GM12875 (cell line): ENCODE measurements around the gene TRPC5OS.
A peak's percentile ranks its signal among the peaks of the same experiment; 100 is the strongest.

Source experiments
- H3K4me3 ChIP-seq: one replicate; pipeline ENCODE4 v1.5.1; 2011; ENCODE audit warnings: low read depth, low read length, control low read depth
- CTCF ChIP-seq: IDR thresholded peaks from 2 replicates; pipeline ENCODE4 v1.5.1; 2011; ENCODE audit warnings: low read depth, mild to moderate bottlenecking, control low read depth, inconsistent platforms, low read length, moderate library complexity, borderline replicate concordance; ENCODE audit not compliant: insufficient read depth

Gene TRPC5OS

GRCh38 chrX:111869639-111870034 lies 6.3 kb upstream of the TRPC5OS start:
- peak; percentile 68 for TF ChIP-seq CTCF
- no peak overlapping the region for H3K4me3 ChIP-seq

GRCh38 chrX:111874241-111874640 lies 1.7 kb upstream of the TRPC5OS start:
- TF ChIP-seq CTCF = no peak

GRCh38 chrX:111876646-111877045 lies 665 bp downstream of the TRPC5OS start:
- TF ChIP-seq CTCF = no peak
- no peak overlapping the region for H3K4me3 ChIP-seq

More at GRCh38 chrX:111874241-111874640, 1.7 kb upstream of the TRPC5OS start:
- H3K4me3 ChIP-seq = no peak overlapping the region

- no peak overlapping the region for H3K4me3 ChIP-seq
- TF ChIP-seq CTCF = no peak
Measured at GRCh38 chrX:111877681-111878080, 1.7 kb downstream of the TRPC5OS start.

GRCh38 chrX:111880735-111881134 lies 4.8 kb downstream of the TRPC5OS start:
- no peak overlapping the region for H3K4me3 ChIP-seq
- TF ChIP-seq CTCF = no peak

GRCh38 chrX:111881715-111882114 lies 5.7 kb downstream of the TRPC5OS start:
- no peak overlapping the region for H3K4me3 ChIP-seq
- no peak for TF ChIP-seq CTCF

GRCh38 chrX:111886678-111887077 lies 10.7 kb downstream of the TRPC5OS start:
- H3K4me3 ChIP-seq = no peak overlapping the region
- no peak for TF ChIP-seq CTCF
